GM23338 (cell line): ENCODE results near the gene DHRS3. TPM values are rescaled to one million over a fixed set of nuclear protein-coding genes. Genes with fewer than 3 reads are reported as not detected.
A peak's percentile ranks its signal among the peaks of the same experiment; 100 is the strongest.

Experiments used
- ATAC-seq: fragments of 200-7000 bp; cut with Tn5 transposase; 3 replicates; pipeline ENCODE4 v1.9.1; 2020
- DNase-seq: peaks from one replicate; pipeline ENCODE4 v3.0.0-alpha.2; 2015; ENCODE audit warnings: low spot score
- H2AFZ ChIP-seq: fragments of 200-600 bp; sonication (generic); 2 replicates; pipeline ENCODE4 v1.8.0; 2016; ENCODE audit warnings: antibody characterized with exemption, mild to moderate bottlenecking, moderate library complexity
- H3F3A ChIP-seq: fragments of 200-600 bp; sonication (generic); replicated peaks from 2 replicates; pipeline ENCODE4 v1.8.0; 2017; ENCODE audit warnings: antibody characterized with exemption, mixed run types, low read depth
- H3K27ac ChIP-seq: fragments of 200-600 bp; sonication (generic); 2 replicates; pipeline ENCODE4 v1.6.1; 2016; ENCODE audit warnings: low read depth
- H3K27me3 ChIP-seq: fragments of 200-600 bp; sonication (generic); 2 replicates; pipeline ENCODE4 v1.8.0; 2016; ENCODE audit warnings: mild to moderate bottlenecking, mixed run types, moderate library complexity; ENCODE audit not compliant: insufficient read depth
- H3K36me3 ChIP-seq: fragments of 200-600 bp; sonication (generic); 2 replicates; pipeline ENCODE4 v1.8.0; 2016; ENCODE audit warnings: mild to moderate bottlenecking; ENCODE audit not compliant: insufficient read depth
- H3K4me1 ChIP-seq: fragments of 200-600 bp; sonication (generic); 2 replicates; pipeline ENCODE4 v1.8.0; 2016; ENCODE audit warnings: mild to moderate bottlenecking, moderate library complexity; ENCODE audit not compliant: insufficient read depth
- H3K4me2 ChIP-seq: fragments of 200-600 bp; sonication (generic); 2 replicates; pipeline ENCODE4 v1.7.1; 2017; ENCODE audit warnings: mixed run types
- H3K4me3 ChIP-seq: fragments of 200-600 bp; sonication (generic); 2 replicates; pipeline ENCODE4 v1.6.1; 2016; ENCODE audit warnings: mixed run types
- H3K79me2 ChIP-seq: fragments of 200-600 bp; sonication (generic); replicated peaks from 2 replicates; pipeline ENCODE4 v1.8.0; 2017; ENCODE audit warnings: mild to moderate bottlenecking; ENCODE audit not compliant: insufficient read depth
- H3K9me2 ChIP-seq: fragments of 200-600 bp; sonication (generic); 2 replicates; pipeline ENCODE4 v1.8.0; 2017; ENCODE audit not compliant: insufficient read depth
- H4K20me1 ChIP-seq: fragments of 200-600 bp; sonication (generic); replicated peaks from 2 replicates; pipeline ENCODE4 v1.8.0; 2017; ENCODE audit warnings: mild to moderate bottlenecking; ENCODE audit not compliant: insufficient read depth
- H3K27ac Mint-ChIP-seq: 2 replicates; pipeline ENCODE4 v1.8.0; 2020; ENCODE audit warnings: inconsistent platforms, mild to moderate bottlenecking, moderate library complexity, mixed read lengths
- H3K27me3 Mint-ChIP-seq: 3 replicates; pipeline ENCODE4 v1.8.0; 2022; ENCODE audit warnings: low read depth, mild to moderate bottlenecking, moderate library complexity, mixed read lengths, inconsistent platforms; ENCODE audit not compliant: insufficient read depth, poor library complexity
- H3K36me3 Mint-ChIP-seq: 3 replicates; pipeline ENCODE4 v1.8.0; 2021; ENCODE audit warnings: low read depth, mild to moderate bottlenecking, inconsistent platforms, moderate library complexity, mixed read lengths
- H3K4me1 Mint-ChIP-seq: 3 replicates; pipeline ENCODE4 v1.8.0; 2020; ENCODE audit warnings: mild to moderate bottlenecking, inconsistent platforms, mixed read lengths
- H3K4me3 Mint-ChIP-seq: 3 replicates; pipeline ENCODE4 v1.8.0; 2021; ENCODE audit warnings: moderate library complexity, mild to moderate bottlenecking, inconsistent platforms, mixed read lengths
- H3K9me3 Mint-ChIP-seq: 3 replicates; pipeline ENCODE4 v1.8.0; 2020; ENCODE audit warnings: moderate library complexity, mild to moderate bottlenecking, inconsistent platforms, mixed read lengths
- CTCF ChIP-seq, 2 experiments: fragments of 200-600 bp in 1 of 2; sonication (generic) in 1 of 2; conservative IDR thresholded peaks; 2 replicates each; pipeline versions ENCODE4 v1.5.1 to v1.6.1; 2016 to 2017; ENCODE audit warnings: antibody characterized with exemption in 2 of 2, low read depth in 2 of 2, mild to moderate bottlenecking in 2 of 2, moderate library complexity in 1 of 2
- EZH2phosphoT487 ChIP-seq: fragments of 200-600 bp; sonication (generic); IDR thresholded peaks from one replicate; pipeline ENCODE4 v1.8.1; 2018; ENCODE audit warnings: antibody characterized with exemption; ENCODE audit not compliant: unreplicated experiment
- POLR2AphosphoS5 ChIP-seq: IDR thresholded peaks from 2 replicates; pipeline ENCODE4 v1.6.1; 2016; ENCODE audit warnings: antibody characterized with exemption, low read depth
- REST ChIP-seq: IDR thresholded peaks from one replicate; pipeline ENCODE4 v1.6.1; 2018; ENCODE audit warnings: antibody characterized with exemption; ENCODE audit not compliant: unreplicated experiment
- polyA plus RNA-seq: library from polyadenylated mRNA; unstranded; fragments of >200 nt; fragmentation: Nextera tagmentation; extraction: Ambion mirVana; gene quantifications from 2 replicates; pipeline ENCODE4 v1.2.1, GENCODE V29; 2016
- total RNA-seq: library from RNA; depleted of rRNA; stranded (reverse); fragments of >200 nt; shearing (Covaris generic); gene quantifications from 2 replicates; pipeline ENCODE4 v1.2.3, GENCODE V29; 2014

Gene DHRS3
- total and polyA plus RNA-seq, 2 experiments from 2014 or later, result 21.0 to 26.0 TPM

- H4K20me1 ChIP-seq, result peaks cover 3% of the 10 kb centered on the region; the same call in 1 of the 2 replicates
- H3K4me2 ChIP-seq, result peak overlapping the region; percentile 100
Observed at GRCh38 chr1:12619792-12620487, 1.9 kb upstream of the DHRS3 start.

More at GRCh38 chr1:12619792-12620487, 1.9 kb upstream of the DHRS3 start:
- H3K27me3 ChIP-seq, result no peaks in the 10 kb centered on the region
- Mint-ChIP-seq H3K27ac (no peak overlapping the region), H3K27me3 (peaks cover 30% of the 10 kb centered on the region), H3K4me1 (peaks cover 46% of the 10 kb centered on the region), H3K36me3 (no peaks in the 10 kb centered on the region), H3K9me3 (peaks cover 3% of the 10 kb centered on the region; the same call in 1 of the 3 replicates), H3K4me3 (peak overlapping the region; percentile 99)
- H3K36me3 ChIP-seq, result no peaks in the 10 kb centered on the region
- DNase-seq (peak; percentile 94), ATAC-seq (peak; percentile 17)
- H3K4me3 ChIP-seq, result peak overlapping the region; percentile 90
- peaks cover 24% of the 10 kb centered on the region for H3F3A ChIP-seq
- peaks cover 25% of the 10 kb centered on the region for H3K4me1 ChIP-seq
- peaks cover 15% of the 10 kb centered on the region for H3K79me2 ChIP-seq
- no peak overlapping the region for H3K27ac ChIP-seq
- no peaks in the 10 kb centered on the region for H3K9me2 ChIP-seq
- TF ChIP-seq CTCF (conservative IDR thresholded peaks at IDR 0.05; ENCODE audit: low read depth in 2 of 2), result peak; percentile 83 to 87
- no peak for TF ChIP-seq POLR2AphosphoS5
- TF ChIP-seq REST, result no peak
- TF ChIP-seq EZH2phosphoT487, result no peak
- no peak overlapping the region for H2AFZ ChIP-seq
